GM12864 (cell line): ENCODE data around the gene TMX4.

ENCODE experiments used
- DNase-seq: peaks from one replicate; pipeline ENCODE4 v3.0.0-alpha.2; 2011; ENCODE audit warnings: low read depth
- H3K4me3 ChIP-seq: 2 replicates; pipeline ENCODE4 v1.5.1; 2011; ENCODE audit warnings: mild to moderate bottlenecking, low read depth, low read length, control low read depth
- CTCF ChIP-seq: IDR thresholded peaks from 2 replicates; pipeline ENCODE4 v1.5.1; 2011; ENCODE audit warnings: low read depth, mild to moderate bottlenecking, moderate library complexity, low read length, control low read depth, inconsistent platforms; ENCODE audit errors: missing control alignments

Gene TMX4

GRCh38 chr20:7950387-7950786 is 69.2 kb downstream of the TMX4 start:
- no peak for DNase-seq
- no peak overlapping the region for H3K4me3 ChIP-seq
- no peak for TF ChIP-seq CTCF

- no peak overlapping the region for H3K4me3 ChIP-seq
- DNase-seq, result no peak
- TF ChIP-seq CTCF, result no peak
These were observed 75.7 kb downstream of the TMX4 start for GRCh38 chr20:7943891-7944290.

GRCh38 chr20:7940341-7940740 is 79.2 kb downstream of the TMX4 start, which contains the start of gene HAO1:
HAO1 (minus strand) TSS chr20:7940458; CDS start chr20:7940422, 36 bp downstream.
- no peak for TF ChIP-seq CTCF
- H3K4me3 ChIP-seq, result no peak within 1 kb of the TSS
- DNase-seq, result no peak

DNA sequence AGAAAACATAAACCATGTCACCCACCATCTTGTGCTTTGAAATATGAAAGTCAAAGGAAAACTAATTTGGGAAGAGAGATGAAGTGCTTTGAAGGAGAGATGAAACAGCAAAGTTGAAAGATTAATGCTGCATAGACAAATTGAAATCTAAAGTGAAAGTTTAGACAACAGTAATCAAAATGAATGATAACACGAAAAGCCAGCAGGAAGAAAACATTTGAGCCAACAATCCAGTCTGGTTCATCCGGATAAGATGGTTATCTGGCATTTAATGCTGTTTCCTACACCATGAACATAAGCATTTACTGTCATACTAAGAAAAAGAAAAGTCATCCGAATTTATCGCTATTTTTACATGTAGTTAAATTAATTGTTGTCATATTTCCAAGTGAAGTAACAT is 79.9 kb downstream of the TMX4 start:
- no peak overlapping the region for H3K4me3 ChIP-seq
- no peak for TF ChIP-seq CTCF
- no peak for DNase-seq

GRCh38 chr20:7938058-7938457 is 81.5 kb downstream of the TMX4 start:
- no peak for DNase-seq
- no peak overlapping the region for H3K4me3 ChIP-seq

GRCh38 chr20:7937328-7937727 is 82.2 kb downstream of the TMX4 start:
- no peak for TF ChIP-seq CTCF
- DNase-seq, result no peak
- H3K4me3 ChIP-seq, result no peak overlapping the region

More at GRCh38 chr20:7938058-7938457, 81.5 kb downstream of the TMX4 start:
- no peak for TF ChIP-seq CTCF

DNA sequence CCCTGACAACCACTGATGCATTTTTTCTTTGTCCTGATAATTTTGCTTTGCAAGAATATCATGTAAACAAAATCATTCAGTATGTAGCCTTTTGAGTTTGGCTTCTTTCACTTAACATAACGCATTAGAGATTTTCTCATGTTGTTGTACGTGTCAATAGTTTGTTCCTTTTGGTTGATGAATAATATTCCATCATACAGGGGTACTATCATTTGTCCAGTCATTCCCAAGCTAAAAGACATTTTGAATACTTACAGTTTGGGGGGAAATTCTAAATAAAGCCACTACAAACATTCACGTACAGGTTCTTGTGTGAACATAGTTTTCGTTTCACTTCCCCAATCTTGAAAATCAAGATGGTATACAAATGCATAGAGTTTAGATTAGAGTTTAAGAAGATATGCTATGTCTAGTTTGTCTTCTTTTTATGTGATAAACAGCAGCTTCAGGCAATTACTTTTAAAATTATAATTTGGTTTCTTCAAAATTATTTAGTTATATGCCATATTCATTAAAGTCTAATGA is 84.5 kb downstream of the TMX4 start:
- no peak for TF ChIP-seq CTCF
- H3K4me3 ChIP-seq, result no peak overlapping the region
- no peak for DNase-seq
